ENCODE measurements around the gene IFIT5. TPM values are rescaled to one million over a fixed set of nuclear protein-coding genes. Genes with fewer than 3 reads are reported as not detected.

Gene IFIT5
- total and polyA plus RNA-seq, 10 donors, result 9.3 to 23.7 (median 19.6) TPM

GRCh38 chr10:89426230-89426868 is 12.0 kb downstream of the IFIT5 start:
- H3K4me1 ChIP-seq, result peaks cover 0 to 3% (median 0%) of the 10 kb centered on the region in 6 donors
- 59 to 64% (median 63%) methylated on average over 5 of the region's 5 CpGs for WGBS, 5 donors
- H3K36me3 ChIP-seq, result peaks cover 0 to 14% (median 6%) of the 10 kb centered on the region in 6 donors
- intact Hi-C loops (cut with DNase I; ENCODE audit: low total_unique reads), result loop anchor here (5.0 kb wide), 1 partner anchor 141 kb away; no protein-coding TSS in a partner anchor
- H3K27ac ChIP-seq, result no peak overlapping the region
- no peak overlapping the region for H3K4me3 ChIP-seq
- TF ChIP-seq POLR2AphosphoS5 (IDR thresholded peaks at IDR 0.05) (no peak), POLR2A (IDR thresholded peaks at IDR 0.05) (no peak), CTCF (IDR thresholded peaks at IDR 0.05 in 8 of 11, conservative IDR thresholded peaks at IDR 0.05 in 3 of 11) (peak; percentile 35 to 81 (median 69))
- no peak for DNase-seq
- no peaks in the 10 kb centered on the region for H3K9me3 ChIP-seq
- no peaks in the 10 kb centered on the region for H3K27me3 ChIP-seq (replicated peaks in 1 of 7)

GRCh38 chr10:89427629-89428028 is 13.3 kb downstream of the IFIT5 start:
- no peaks in the 10 kb centered on the region for H3K9me3 ChIP-seq
- 90 to 98% (median 91%) methylated on average over 4 of the region's 4 CpGs for WGBS, 5 donors
- H3K27ac ChIP-seq, result no peak overlapping the region
- H3K4me1 ChIP-seq, result peaks cover 0 to 3% (median 0%) of the 10 kb centered on the region in 6 donors
- H3K4me3 ChIP-seq, result no peak overlapping the region
- no peak for DNase-seq
- intact Hi-C loops (cut with DNase I; ENCODE audit: low total_unique reads), result loop anchor here (5.0 kb wide), 1 partner anchor 140 kb away; no protein-coding TSS in a partner anchor
- TF ChIP-seq POLR2AphosphoS5 (IDR thresholded peaks at IDR 0.05), result no peak
- TF ChIP-seq CTCF (IDR thresholded peaks at IDR 0.05 in 8 of 11, conservative IDR thresholded peaks at IDR 0.05 in 3 of 11), result no peak
- no peak for TF ChIP-seq POLR2A (IDR thresholded peaks at IDR 0.05)
- H3K36me3 ChIP-seq, result peaks cover 0 to 2% (median 0%) of the 10 kb centered on the region in 6 donors
- H3K27me3 ChIP-seq (replicated peaks in 1 of 7), result no peaks in the 10 kb centered on the region

DNA sequence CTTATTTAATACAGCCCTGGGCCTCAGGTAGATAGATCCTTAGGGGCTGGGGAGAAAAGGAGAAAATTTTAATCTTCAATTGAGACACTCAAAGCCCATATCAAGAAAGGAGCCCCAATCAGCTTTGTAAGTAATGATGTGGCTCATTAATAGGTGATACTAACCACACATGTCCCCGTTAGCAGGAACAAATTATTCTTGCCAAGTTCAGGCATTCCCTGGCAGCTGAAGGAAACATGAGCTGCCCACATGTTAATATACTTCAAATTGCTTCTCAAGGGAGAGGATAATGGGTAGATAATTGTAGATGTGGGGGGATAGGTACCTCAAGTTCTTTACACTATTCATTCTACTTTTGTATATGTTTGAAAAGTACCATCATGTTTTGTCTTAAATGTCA is 14.5 kb downstream of the IFIT5 start:
- Histone ChIP-seq H3K4me1 (peaks cover 0 to 3% (median 0%) of the 10 kb centered on the region in 6 donors), H3K27ac (no peak overlapping the region), H3K9me3 (no peaks in the 10 kb centered on the region), H3K4me3 (no peak overlapping the region), H3K27me3 (replicated peaks in 1 of 7) (no peaks in the 10 kb centered on the region), H3K36me3 (no peaks in the 10 kb centered on the region)
- 59 to 79% (median 75%) methylated on average over 1 of the region's 1 CpG for WGBS, 5 donors
- DNase-seq, result no peak
- intact Hi-C loops (cut with DNase I; ENCODE audit: low total_unique reads), result loop anchor here (5.0 kb wide), 1 partner anchor 138 kb away; no protein-coding TSS in a partner anchor
- no peak for TF ChIP-seq POLR2AphosphoS5 (IDR thresholded peaks at IDR 0.05)
- TF ChIP-seq POLR2A (IDR thresholded peaks at IDR 0.05), result no peak
- TF ChIP-seq CTCF (IDR thresholded peaks at IDR 0.05 in 8 of 11, conservative IDR thresholded peaks at IDR 0.05 in 3 of 11), result no peak

DNA sequence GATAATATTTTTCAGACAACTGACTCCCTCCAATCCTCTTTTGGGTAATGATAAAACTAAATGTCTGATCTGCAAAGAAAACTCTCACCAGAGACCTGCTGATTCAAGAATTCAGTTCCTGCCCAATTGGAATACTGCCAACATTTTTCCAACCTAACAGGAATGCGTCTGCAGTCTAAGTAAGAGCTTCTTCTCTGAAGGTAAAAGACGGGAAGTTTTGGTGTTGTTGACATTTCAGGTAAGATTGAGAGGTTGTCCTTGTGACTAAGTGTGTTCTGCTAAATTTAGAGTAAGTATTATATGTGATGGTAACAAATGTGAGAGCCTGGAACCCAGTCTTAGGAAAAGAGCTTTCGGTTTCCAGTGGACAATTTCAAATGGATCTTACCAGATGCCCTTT is 17.6 kb downstream of the IFIT5 start:
- DNase-seq, result no peak
- Histone ChIP-seq H3K4me1 (no peaks in the 10 kb centered on the region), H3K4me3 (no peak overlapping the region), H3K9me3 (no peaks in the 10 kb centered on the region), H3K27me3 (replicated peaks in 1 of 7) (peaks cover 0 to 9% (median 0%) of the 10 kb centered on the region in 7 donors), H3K36me3 (no peaks in the 10 kb centered on the region), H3K27ac (no peak overlapping the region)
- 78 to 89% (median 80%) methylated on average over 3 of the region's 3 CpGs for WGBS, 5 donors
- TF ChIP-seq CTCF (IDR thresholded peaks at IDR 0.05 in 8 of 11, conservative IDR thresholded peaks at IDR 0.05 in 3 of 11) (no peak), POLR2A (IDR thresholded peaks at IDR 0.05) (no peak), POLR2AphosphoS5 (IDR thresholded peaks at IDR 0.05) (no peak)
- intact Hi-C loops (cut with DNase I; ENCODE audit: low total_unique reads), result no loop called here
